Type B pancreatic cell (in vitro differentiated cells): ENCODE measurements around the gene WT1. TPM values are rescaled to one million over a fixed set of nuclear protein-coding genes. Genes with fewer than 3 reads are reported as not detected.

Source experiments
- DNase-seq: peaks from one replicate; pipeline ENCODE4 v3.0.0; 2021; ENCODE audit warnings: mixed read lengths; ENCODE audit not compliant: unreplicated experiment; ENCODE audit errors: extremely low spot score
- H3K27ac Mint-ChIP-seq: 2 replicates; pipeline ENCODE4 v1.8.0; 2021; ENCODE audit warnings: mild to moderate bottlenecking, mixed read lengths
- H3K27me3 Mint-ChIP-seq: 2 replicates; pipeline ENCODE4 v1.8.0; 2021; ENCODE audit warnings: mixed read lengths
- H3K36me3 Mint-ChIP-seq: 2 replicates; pipeline ENCODE4 v1.8.0; 2021; ENCODE audit warnings: mixed read lengths
- H3K4me1 Mint-ChIP-seq: one replicate; pipeline ENCODE4 v1.8.0; 2021; ENCODE audit warnings: mixed read lengths; ENCODE audit not compliant: unreplicated experiment
- H3K4me3 Mint-ChIP-seq: 2 replicates; pipeline ENCODE4 v1.8.0; 2021; ENCODE audit warnings: mild to moderate bottlenecking, mixed read lengths
- H3K9me3 Mint-ChIP-seq: 2 replicates; pipeline ENCODE4 v1.8.0; 2021; ENCODE audit warnings: mixed read lengths
- total RNA-seq: library from RNA; stranded (reverse); gene quantifications from 2 replicates; pipeline ENCODE4 v1.2.1, GENCODE V29; 2021; ENCODE audit warnings: low replicate concordance
- TF ChIP-seq, protein P1 (sequence below): fragments of 200-600 bp; sonication (generic); conservative IDR thresholded peaks from 2 replicates; pipeline ENCODE4 v1.5.0; 2021; ENCODE audit warnings: antibody characterized with exemption, mild to moderate bottlenecking

WT1 gene
- total RNA-seq, 1 donor from 2014 or later = 5.2 TPM

DNA sequence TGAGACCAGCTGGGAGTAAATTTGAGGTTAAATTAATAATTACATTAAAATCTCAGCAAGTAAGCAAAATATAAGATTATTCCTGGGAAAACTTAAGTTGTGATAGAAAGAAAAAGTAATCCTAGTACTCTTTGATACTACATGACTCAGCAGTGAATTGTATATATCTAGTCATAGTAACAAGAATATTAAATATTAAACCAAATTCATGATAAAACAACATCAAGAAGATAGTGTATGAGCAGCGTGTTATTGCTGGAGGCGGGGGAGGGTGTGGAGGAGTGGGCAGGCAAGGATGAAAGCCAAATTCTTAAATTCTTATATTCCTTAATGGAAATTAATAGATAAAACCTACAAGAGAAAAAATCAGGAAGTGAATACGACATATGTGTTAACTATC, 95.2 kb downstream of the WT1 start:
- DNase-seq = no peak
- Mint-ChIP-seq H3K27me3 (peaks cover 8% of the 10 kb centered on the region), H3K36me3 (no peaks in the 10 kb centered on the region), H3K27ac (no peak overlapping the region), H3K9me3 (no peaks in the 10 kb centered on the region), H3K4me1 (peaks cover 24% of the 10 kb centered on the region), H3K4me3 (no peak overlapping the region)
- TF ChIP-seq, protein P1, sequence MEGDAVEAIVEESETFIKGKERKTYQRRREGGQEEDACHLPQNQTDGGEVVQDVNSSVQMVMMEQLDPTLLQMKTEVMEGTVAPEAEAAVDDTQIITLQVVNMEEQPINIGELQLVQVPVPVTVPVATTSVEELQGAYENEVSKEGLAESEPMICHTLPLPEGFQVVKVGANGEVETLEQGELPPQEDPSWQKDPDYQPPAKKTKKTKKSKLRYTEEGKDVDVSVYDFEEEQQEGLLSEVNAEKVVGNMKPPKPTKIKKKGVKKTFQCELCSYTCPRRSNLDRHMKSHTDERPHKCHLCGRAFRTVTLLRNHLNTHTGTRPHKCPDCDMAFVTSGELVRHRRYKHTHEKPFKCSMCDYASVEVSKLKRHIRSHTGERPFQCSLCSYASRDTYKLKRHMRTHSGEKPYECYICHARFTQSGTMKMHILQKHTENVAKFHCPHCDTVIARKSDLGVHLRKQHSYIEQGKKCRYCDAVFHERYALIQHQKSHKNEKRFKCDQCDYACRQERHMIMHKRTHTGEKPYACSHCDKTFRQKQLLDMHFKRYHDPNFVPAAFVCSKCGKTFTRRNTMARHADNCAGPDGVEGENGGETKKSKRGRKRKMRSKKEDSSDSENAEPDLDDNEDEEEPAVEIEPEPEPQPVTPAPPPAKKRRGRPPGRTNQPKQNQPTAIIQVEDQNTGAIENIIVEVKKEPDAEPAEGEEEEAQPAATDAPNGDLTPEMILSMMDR = no peak

Other genes starting within 250 kb of the WT1 start
- gene EIF3M, start 148.3 kb upstream of the WT1 start, total RNA-seq = 256 and 269 TPM in 2 replicates